Mammary epithelial cell (primary cell): ENCODE results near the gene TWF2.

ENCODE experiments used
- EZH2 ChIP-seq: IDR thresholded peaks from 2 replicates; pipeline ENCODE4 v1.6.1; 2012; ENCODE audit warnings: low read length, inconsistent platforms, borderline replicate concordance
- TF ChIP-seq, protein P1 (sequence below), 2 donors: IDR thresholded peaks in 1 of 2; conservative IDR thresholded peaks in 1 of 2; 2 replicates each; pipeline ENCODE4 v1.5.1; 2011 to 2012; ENCODE audit warnings: inconsistent platforms in 2 of 2, low read length in 2 of 2, mild to moderate bottlenecking in 2 of 2, control low read depth in 1 of 2, low read depth in 1 of 2; ENCODE audit not compliant: insufficient read depth in 1 of 2; ENCODE audit errors: extremely low read depth in 1 of 2

DNA sequence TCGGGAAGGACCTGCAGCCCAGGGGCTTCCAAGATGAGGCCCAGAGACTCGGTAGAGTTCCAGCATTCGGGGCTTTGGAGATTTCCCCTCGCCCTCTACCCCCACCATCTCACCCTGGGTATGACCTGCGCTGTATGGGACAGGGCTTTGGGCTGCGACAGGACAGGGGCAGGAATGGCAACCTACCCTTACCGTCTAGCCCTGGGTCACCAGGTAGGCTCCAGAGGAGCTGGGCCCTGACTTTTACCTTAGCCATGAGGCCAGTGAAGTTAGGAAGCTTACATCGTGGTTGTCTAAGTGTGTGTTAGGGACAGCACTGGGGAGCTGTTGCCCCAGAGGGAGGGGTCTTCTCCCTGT is 7.3 kb upstream of the TWF2 start:
- TF ChIP-seq EZH2: no peak
- TF ChIP-seq, protein P1, sequence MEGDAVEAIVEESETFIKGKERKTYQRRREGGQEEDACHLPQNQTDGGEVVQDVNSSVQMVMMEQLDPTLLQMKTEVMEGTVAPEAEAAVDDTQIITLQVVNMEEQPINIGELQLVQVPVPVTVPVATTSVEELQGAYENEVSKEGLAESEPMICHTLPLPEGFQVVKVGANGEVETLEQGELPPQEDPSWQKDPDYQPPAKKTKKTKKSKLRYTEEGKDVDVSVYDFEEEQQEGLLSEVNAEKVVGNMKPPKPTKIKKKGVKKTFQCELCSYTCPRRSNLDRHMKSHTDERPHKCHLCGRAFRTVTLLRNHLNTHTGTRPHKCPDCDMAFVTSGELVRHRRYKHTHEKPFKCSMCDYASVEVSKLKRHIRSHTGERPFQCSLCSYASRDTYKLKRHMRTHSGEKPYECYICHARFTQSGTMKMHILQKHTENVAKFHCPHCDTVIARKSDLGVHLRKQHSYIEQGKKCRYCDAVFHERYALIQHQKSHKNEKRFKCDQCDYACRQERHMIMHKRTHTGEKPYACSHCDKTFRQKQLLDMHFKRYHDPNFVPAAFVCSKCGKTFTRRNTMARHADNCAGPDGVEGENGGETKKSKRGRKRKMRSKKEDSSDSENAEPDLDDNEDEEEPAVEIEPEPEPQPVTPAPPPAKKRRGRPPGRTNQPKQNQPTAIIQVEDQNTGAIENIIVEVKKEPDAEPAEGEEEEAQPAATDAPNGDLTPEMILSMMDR (conservative IDR thresholded peaks at IDR 0.05 in 1 of 2, IDR thresholded peaks at IDR 0.05 in 1 of 2; ENCODE audit: extremely low read depth in 1 of 2, insufficient read depth in 1 of 2, low read depth in 1 of 2, low read length in 2 of 2): no peak
